ENCODE measurements around the gene NR1H4.

The NR1H4 gene

GRCh38 chr12:100508751-100509150 lies 35.1 kb downstream of the NR1H4 start:
- H3K9ac ChIP-seq (ENCODE audit: low read length): no peak overlapping the region
- no peak for DNase-seq
- H3K27ac ChIP-seq (ENCODE audit: low read length): no peak overlapping the region
- H3K27me3 ChIP-seq (replicated peaks; ENCODE audit: insufficient read depth, low read length): no peaks in the 10 kb centered on the region
- H3K9me2 ChIP-seq (replicated peaks; ENCODE audit: insufficient read depth, low read length): no peaks in the 10 kb centered on the region
- no peak overlapping the region for H3K4me2 ChIP-seq (ENCODE audit: low read depth, low read length)
- no peak for TF ChIP-seq EZH2phosphoT487 (IDR thresholded peaks at IDR 0.05; ENCODE audit: low read length)
- no peak for TF ChIP-seq CTCF (IDR thresholded peaks at IDR 0.05; ENCODE audit: low read length)
- no peaks in the 10 kb centered on the region for H3K9me3 ChIP-seq (replicated peaks; ENCODE audit: insufficient read depth, low read length)
- no peaks in the 10 kb centered on the region for H3K36me3 ChIP-seq (replicated peaks; ENCODE audit: insufficient read depth, low read length)
- H3K79me2 ChIP-seq (ENCODE audit: low read length): no peaks in the 10 kb centered on the region
- no peaks in the 10 kb centered on the region for H4K20me1 ChIP-seq (ENCODE audit: insufficient read depth, low read length)
- H3K4me1 ChIP-seq (ENCODE audit: low read length): no peaks in the 10 kb centered on the region
- H2AFZ ChIP-seq (ENCODE audit: low read length): no peak overlapping the region
- H3K4me3 ChIP-seq (ENCODE audit: low read length): no peak overlapping the region
- no peaks in the 10 kb centered on the region for H3F3A ChIP-seq (ENCODE audit: insufficient read depth, low read length)

GRCh38 chr12:100512692-100513091 lies 39.0 kb downstream of the NR1H4 start:
- no peak for TF ChIP-seq EZH2phosphoT487 (IDR thresholded peaks at IDR 0.05; ENCODE audit: low read length)
- TF ChIP-seq EZH2 (optimal IDR thresholded peaks at IDR 0.05; ENCODE audit: low read depth, low read length): no peak
- TF ChIP-seq CTCF (IDR thresholded peaks at IDR 0.05; ENCODE audit: low read length): no peak
- H3K9me2 ChIP-seq (replicated peaks; ENCODE audit: insufficient read depth, low read length): no peaks in the 10 kb centered on the region
- DNase-seq: no peak

GRCh38 chr12:100515968-100516367 lies 42.3 kb downstream of the NR1H4 start:
- Histone ChIP-seq H3K4me2 (ENCODE audit: low read depth, low read length) (no peak overlapping the region), H3K9me3 (replicated peaks; ENCODE audit: insufficient read depth, low read length) (no peaks in the 10 kb centered on the region), H3K36me3 (replicated peaks; ENCODE audit: insufficient read depth, low read length) (no peaks in the 10 kb centered on the region), H3K4me3 (ENCODE audit: low read length) (no peak overlapping the region), H4K20me1 (ENCODE audit: insufficient read depth, low read length) (no peaks in the 10 kb centered on the region), H3K4me1 (ENCODE audit: low read length) (no peaks in the 10 kb centered on the region), H3K9me2 (replicated peaks; ENCODE audit: insufficient read depth, low read length) (no peaks in the 10 kb centered on the region), H2AFZ (ENCODE audit: low read length) (no peak overlapping the region), H3K79me2 (ENCODE audit: low read length) (no peaks in the 10 kb centered on the region), H3K27ac (ENCODE audit: low read length) (no peak overlapping the region), H3K27me3 (replicated peaks; ENCODE audit: insufficient read depth, low read length) (no peaks in the 10 kb centered on the region), H3K9ac (ENCODE audit: low read length) (no peak overlapping the region), H3F3A (ENCODE audit: insufficient read depth, low read length) (no peaks in the 10 kb centered on the region)
- TF ChIP-seq EZH2 (optimal IDR thresholded peaks at IDR 0.05; ENCODE audit: low read depth, low read length) (no peak), EZH2phosphoT487 (IDR thresholded peaks at IDR 0.05; ENCODE audit: low read length) (no peak), CTCF (IDR thresholded peaks at IDR 0.05; ENCODE audit: low read length) (no peak)
- DNase-seq: no peak

More at GRCh38 chr12:100512692-100513091, 39.0 kb downstream of the NR1H4 start:
- H3K9me3 ChIP-seq (replicated peaks; ENCODE audit: insufficient read depth, low read length): no peaks in the 10 kb centered on the region
- H3K9ac ChIP-seq (ENCODE audit: low read length): no peak overlapping the region
- no peak overlapping the region for H2AFZ ChIP-seq (ENCODE audit: low read length)
- no peaks in the 10 kb centered on the region for H3F3A ChIP-seq (ENCODE audit: insufficient read depth, low read length)
- H3K4me1 ChIP-seq (ENCODE audit: low read length): no peaks in the 10 kb centered on the region
- H3K27me3 ChIP-seq (replicated peaks; ENCODE audit: insufficient read depth, low read length): no peaks in the 10 kb centered on the region
- no peak overlapping the region for H3K27ac ChIP-seq (ENCODE audit: low read length)
- H3K4me3 ChIP-seq (ENCODE audit: low read length): no peak overlapping the region
- H3K4me2 ChIP-seq (ENCODE audit: low read depth, low read length): no peak overlapping the region
- no peaks in the 10 kb centered on the region for H3K79me2 ChIP-seq (ENCODE audit: low read length)
- H4K20me1 ChIP-seq (ENCODE audit: insufficient read depth, low read length): no peaks in the 10 kb centered on the region
- no peaks in the 10 kb centered on the region for H3K36me3 ChIP-seq (replicated peaks; ENCODE audit: insufficient read depth, low read length)
